Neural progenitor cell (in vitro differentiated cells): ENCODE results near the gene EHBP1. TPM values are rescaled to one million over a fixed set of nuclear protein-coding genes. Genes with fewer than 3 reads are reported as not detected.

Experiments used
- DNase-seq: peaks from one replicate; pipeline ENCODE4 v3.0.0-alpha.2; 2016; ENCODE audit warnings: low spot score
- H2AFZ ChIP-seq: fragments of 200-600 bp; sonication (generic); replicated peaks from 2 replicates; pipeline ENCODE4 v1.6.1; 2016; ENCODE audit warnings: antibody characterized with exemption
- H3F3A ChIP-seq: fragments of 200-600 bp; sonication (generic); 2 replicates; pipeline ENCODE4 v1.6.1; 2016; ENCODE audit warnings: antibody characterized with exemption, low read depth
- H3K27ac ChIP-seq: fragments of 200-600 bp; sonication (generic); 2 replicates; pipeline ENCODE4 v1.5.1; 2016; ENCODE audit warnings: mild to moderate bottlenecking
- H3K27me3 ChIP-seq: fragments of 200-600 bp; sonication (generic); 2 replicates; pipeline ENCODE4 v1.6.1; 2016; ENCODE audit warnings: mild to moderate bottlenecking, moderate library complexity
- H3K36me3 ChIP-seq: fragments of 200-600 bp; sonication (generic); 2 replicates; pipeline ENCODE4 v1.5.1; 2016
- H3K4me1 ChIP-seq: fragments of 200-600 bp; sonication (generic); 2 replicates; pipeline ENCODE4 v1.6.1; 2016; ENCODE audit warnings: mixed run types
- H3K4me2 ChIP-seq: fragments of 200-600 bp; sonication (generic); 2 replicates; pipeline ENCODE4 v1.6.1; 2016
- H3K4me3 ChIP-seq: fragments of 200-600 bp; sonication (generic); 2 replicates; pipeline ENCODE4 v1.5.1; 2016
- H3K79me2 ChIP-seq: fragments of 200-600 bp; sonication (generic); 2 replicates; pipeline ENCODE4 v1.6.1; 2016; ENCODE audit warnings: low read depth
- H3K9ac ChIP-seq: fragments of 200-600 bp; sonication (generic); 2 replicates; pipeline ENCODE4 v1.6.1; 2016
- H3K9me3 ChIP-seq: fragments of 200-600 bp; sonication (generic); 2 replicates; pipeline ENCODE4 v1.5.1; 2016; ENCODE audit warnings: low read depth
- H4K20me1 ChIP-seq: fragments of 200-600 bp; sonication (generic); 2 replicates; pipeline ENCODE4 v1.6.1; 2016; ENCODE audit warnings: low read depth
- H3K27ac Mint-ChIP-seq: 3 replicates; pipeline ENCODE4 v1.8.0; 2021; ENCODE audit warnings: mixed read lengths
- H3K27me3 Mint-ChIP-seq: 2 replicates; pipeline ENCODE4 v1.8.0; 2022; ENCODE audit warnings: low read depth, mild to moderate bottlenecking, inconsistent platforms, moderate library complexity, mixed read lengths; ENCODE audit not compliant: insufficient read depth
- H3K36me3 Mint-ChIP-seq: 3 replicates; pipeline ENCODE4 v1.8.0; 2021; ENCODE audit warnings: mixed read lengths
- H3K4me1 Mint-ChIP-seq: 3 replicates; pipeline ENCODE4 v1.8.0; 2021; ENCODE audit warnings: mixed read lengths
- H3K4me3 Mint-ChIP-seq: 3 replicates; pipeline ENCODE4 v1.8.0; 2021; ENCODE audit warnings: mild to moderate bottlenecking, moderate library complexity, mixed read lengths
- H3K9me3 Mint-ChIP-seq: 3 replicates; pipeline ENCODE4 v1.8.0; 2020; ENCODE audit warnings: mixed read lengths
- EZH2 ChIP-seq: fragments of 200-600 bp; sonication (generic); IDR thresholded peaks from 2 replicates; pipeline ENCODE4 v1.6.1; 2017; ENCODE audit warnings: antibody characterized with exemption, mild to moderate bottlenecking, moderate library complexity
- EZH2phosphoT487 ChIP-seq: fragments of 200-600 bp; sonication (generic); IDR thresholded peaks from 2 replicates; pipeline ENCODE4 v1.6.1; 2017; ENCODE audit warnings: antibody characterized with exemption
- total RNA-seq: library from RNA; depleted of rRNA; stranded (reverse); fragments of >200 nt; gene quantifications from 2 replicates; pipeline ENCODE4 v1.2.3, GENCODE V29; 2015; ENCODE audit warnings: low replicate concordance
- TF ChIP-seq, protein P1 (sequence below): fragments of 200-600 bp; sonication (generic); IDR thresholded peaks from 2 replicates; pipeline ENCODE4 v1.5.1; 2017; ENCODE audit warnings: antibody characterized with exemption, mild to moderate bottlenecking

The EHBP1 gene
- total RNA-seq, 1 donor from 2014 or later = 65.8 TPM

DNA sequence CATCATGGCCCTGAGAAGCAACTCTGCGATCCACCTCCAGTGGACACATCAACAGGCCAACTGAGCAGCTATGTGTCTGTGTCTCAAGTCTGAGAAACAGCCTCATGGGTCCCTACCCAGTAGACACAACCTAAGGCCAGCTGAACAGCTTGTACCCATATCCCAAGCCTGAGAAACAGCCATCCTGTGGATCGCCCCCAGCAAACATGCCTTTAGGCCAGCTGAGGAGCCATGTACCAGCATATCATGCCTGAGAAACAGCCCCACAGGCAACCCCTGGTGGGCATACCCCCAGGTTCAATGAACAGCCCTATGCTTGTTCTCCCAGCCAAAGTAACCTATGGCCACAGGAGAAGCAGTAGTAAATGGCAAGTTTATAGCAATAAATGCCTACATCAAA, 218.4 kb downstream of the EHBP1 start:
- Histone ChIP-seq H3K4me1 (no peaks in the 10 kb centered on the region), H3K27ac (no peak overlapping the region), H3K9me3 (peaks cover 7% of the 10 kb centered on the region), H3F3A (no peaks in the 10 kb centered on the region), H2AFZ (no peak overlapping the region), H3K4me3 (no peak overlapping the region), H3K27me3 (no peaks in the 10 kb centered on the region), H3K9ac (no peak overlapping the region), H3K4me2 (no peak overlapping the region), H3K79me2 (no peaks in the 10 kb centered on the region), H3K36me3 (no peaks in the 10 kb centered on the region), H4K20me1 (no peaks in the 10 kb centered on the region)
- DNase-seq = no peak
- Mint-ChIP-seq H3K4me1 (no peaks in the 10 kb centered on the region), H3K9me3 (peaks cover 61% of the 10 kb centered on the region), H3K4me3 (no peak overlapping the region), H3K36me3 (peaks cover 32% of the 10 kb centered on the region), H3K27ac (no peak overlapping the region), H3K27me3 (peaks cover 3% of the 10 kb centered on the region)
- TF ChIP-seq EZH2 (no peak), EZH2phosphoT487 (no peak)
- TF ChIP-seq, protein P1, sequence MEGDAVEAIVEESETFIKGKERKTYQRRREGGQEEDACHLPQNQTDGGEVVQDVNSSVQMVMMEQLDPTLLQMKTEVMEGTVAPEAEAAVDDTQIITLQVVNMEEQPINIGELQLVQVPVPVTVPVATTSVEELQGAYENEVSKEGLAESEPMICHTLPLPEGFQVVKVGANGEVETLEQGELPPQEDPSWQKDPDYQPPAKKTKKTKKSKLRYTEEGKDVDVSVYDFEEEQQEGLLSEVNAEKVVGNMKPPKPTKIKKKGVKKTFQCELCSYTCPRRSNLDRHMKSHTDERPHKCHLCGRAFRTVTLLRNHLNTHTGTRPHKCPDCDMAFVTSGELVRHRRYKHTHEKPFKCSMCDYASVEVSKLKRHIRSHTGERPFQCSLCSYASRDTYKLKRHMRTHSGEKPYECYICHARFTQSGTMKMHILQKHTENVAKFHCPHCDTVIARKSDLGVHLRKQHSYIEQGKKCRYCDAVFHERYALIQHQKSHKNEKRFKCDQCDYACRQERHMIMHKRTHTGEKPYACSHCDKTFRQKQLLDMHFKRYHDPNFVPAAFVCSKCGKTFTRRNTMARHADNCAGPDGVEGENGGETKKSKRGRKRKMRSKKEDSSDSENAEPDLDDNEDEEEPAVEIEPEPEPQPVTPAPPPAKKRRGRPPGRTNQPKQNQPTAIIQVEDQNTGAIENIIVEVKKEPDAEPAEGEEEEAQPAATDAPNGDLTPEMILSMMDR = no peak

DNA sequence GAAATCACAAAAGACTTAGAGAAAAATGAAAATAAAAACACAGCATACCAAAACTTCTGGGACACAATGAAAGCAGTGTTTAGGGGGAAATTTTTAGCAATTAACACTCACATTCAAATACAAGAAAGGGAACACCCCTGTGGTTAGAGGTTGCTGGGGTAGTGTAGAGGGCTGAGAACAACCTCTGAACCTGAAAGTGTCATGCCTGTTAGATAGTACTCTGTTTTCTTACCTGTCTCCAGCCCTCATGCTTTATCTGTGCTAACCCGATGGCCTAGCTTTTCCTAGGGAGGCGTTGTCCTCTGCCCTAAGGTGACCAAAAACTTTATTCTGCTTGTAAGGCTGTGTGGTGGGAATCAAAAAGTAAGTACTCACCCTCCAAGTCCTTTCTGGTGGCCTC, 222.5 kb downstream of the EHBP1 start:
- Histone ChIP-seq H3K4me2 (no peak overlapping the region), H3K4me3 (no peak overlapping the region)
- no peak for DNase-seq

DNA sequence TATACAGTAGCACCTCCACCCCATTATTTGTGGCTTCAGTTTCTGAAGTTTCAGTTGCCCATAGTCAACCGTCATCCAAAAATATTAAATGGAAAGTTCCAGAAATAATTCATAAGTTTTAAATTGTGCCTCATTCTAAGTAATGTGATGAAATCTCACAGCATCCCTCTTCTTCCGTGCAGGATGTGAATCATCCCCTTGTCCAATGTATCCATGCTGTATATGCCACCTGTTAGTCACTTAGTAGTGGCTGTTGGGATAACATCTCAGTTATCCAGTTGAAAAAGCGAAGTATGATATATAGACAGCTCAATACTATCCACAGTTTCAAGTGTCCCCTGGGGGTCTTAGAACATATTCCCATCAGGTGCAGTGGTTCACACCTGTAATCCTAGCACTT, 226.0 kb downstream of the EHBP1 start:
- Histone ChIP-seq H3K27ac (no peak overlapping the region), H3F3A (no peaks in the 10 kb centered on the region), H2AFZ (no peak overlapping the region), H3K4me1 (no peaks in the 10 kb centered on the region), H3K4me3 (no peak overlapping the region), H3K9me3 (no peaks in the 10 kb centered on the region), H3K4me2 (no peak overlapping the region), H3K36me3 (no peaks in the 10 kb centered on the region), H3K79me2 (no peaks in the 10 kb centered on the region), H3K9ac (no peak overlapping the region), H3K27me3 (no peaks in the 10 kb centered on the region), H4K20me1 (no peaks in the 10 kb centered on the region)
- no peaks in the 10 kb centered on the region for H3K27me3 Mint-ChIP-seq
- H3K4me3 Mint-ChIP-seq = no peak overlapping the region
- DNase-seq = no peak
- no peak for TF ChIP-seq EZH2
- TF ChIP-seq, protein P1 = no peak
- no peak overlapping the region for H3K27ac Mint-ChIP-seq
- H3K36me3 Mint-ChIP-seq = no peaks in the 10 kb centered on the region
- H3K4me1 Mint-ChIP-seq = no peaks in the 10 kb centered on the region
- peaks cover 3% of the 10 kb centered on the region for H3K9me3 Mint-ChIP-seq

More for the DNA sequence above, 222.5 kb downstream of the EHBP1 start:
- Mint-ChIP-seq H3K4me3 (no peak overlapping the region), H3K27ac (no peak overlapping the region), H3K36me3 (peaks cover 11% of the 10 kb centered on the region), H3K4me1 (no peaks in the 10 kb centered on the region), H3K9me3 (peaks cover 34% of the 10 kb centered on the region), H3K27me3 (no peaks in the 10 kb centered on the region)
- peaks cover 7% of the 10 kb centered on the region for H3K9me3 ChIP-seq
- H3F3A ChIP-seq = no peaks in the 10 kb centered on the region
- no peaks in the 10 kb centered on the region for H3K27me3 ChIP-seq
- no peaks in the 10 kb centered on the region for H3K36me3 ChIP-seq
- no peak overlapping the region for H2AFZ ChIP-seq
- H3K9ac ChIP-seq = no peak overlapping the region
- no peaks in the 10 kb centered on the region for H4K20me1 ChIP-seq
- TF ChIP-seq EZH2phosphoT487 = no peak
- no peak for TF ChIP-seq EZH2
- TF ChIP-seq, protein P1 = no peak
- H3K27ac ChIP-seq = no peak overlapping the region
- H3K4me1 ChIP-seq = no peaks in the 10 kb centered on the region
- no peaks in the 10 kb centered on the region for H3K79me2 ChIP-seq
